Measurements from ENCODE around the gene NOP14. TPM values are rescaled to one million over a fixed set of nuclear protein-coding genes. Genes with fewer than 3 reads are reported as not detected.

The NOP14 gene
- total RNA-seq, 2 experiments from 2014 or later, result 31.7 to 66.2 TPM

- POLR2A ChIA-PET, result no interaction called here
Observed at GRCh38 chr4:3007724-3008123, 44.5 kb upstream of the NOP14 start.

DNA sequence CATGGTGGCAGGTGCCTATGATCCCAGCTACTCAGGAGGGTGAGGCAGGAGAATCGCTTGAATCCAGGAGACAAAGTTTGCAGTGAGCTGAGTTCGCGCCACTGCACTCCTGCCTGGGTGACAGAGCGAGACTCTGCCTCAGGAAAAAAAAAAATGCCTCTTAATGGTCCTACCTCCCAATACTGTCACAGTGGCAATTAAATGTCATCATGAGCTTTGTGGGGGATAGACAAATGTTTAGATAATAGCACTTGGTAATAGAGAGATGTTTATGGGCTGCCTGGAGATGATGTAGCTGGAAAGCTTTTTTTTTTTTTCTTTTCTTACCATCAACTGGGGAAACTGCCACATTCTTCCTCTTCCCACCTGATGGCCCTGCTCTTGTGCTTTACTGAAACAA is 33.2 kb upstream of the NOP14 start:
- Histone ChIP-seq H2AFZ (ENCODE audit: low read length) (no peak overlapping the region), H3K36me3 (ENCODE audit: insufficient read depth, low read length) (no peaks in the 10 kb centered on the region), H3K27ac (ENCODE audit: low read depth, low read length, poor library complexity, severe bottlenecking) (no peak overlapping the region), H4K20me1 (ENCODE audit: insufficient read depth, low read length) (no peaks in the 10 kb centered on the region), H3K4me3 (ENCODE audit: low read depth, low read length, poor library complexity, severe bottlenecking) (no peak overlapping the region), H3K9me2 (ENCODE audit: insufficient read depth, low read length) (no peaks in the 10 kb centered on the region), H3K4me1 (ENCODE audit: insufficient read depth, low read length, poor library complexity, severe bottlenecking) (no peaks in the 10 kb centered on the region), H3K4me2 (ENCODE audit: low read length) (no peak overlapping the region), H3K79me2 (ENCODE audit: insufficient read depth, low read depth, low read length) (no peaks in the 10 kb centered on the region), H3K9me3 (ENCODE audit: low read length) (no peaks in the 10 kb centered on the region)
- CTCF ChIA-PET (ENCODE audit: unreplicated experiment), result no interaction called here
- no peak for TF ChIP-seq CTCF (conservative IDR thresholded peaks at IDR 0.05; ENCODE audit: low read length)
- TF ChIP-seq EZH2phosphoT487 (IDR thresholded peaks at IDR 0.05; ENCODE audit: borderline replicate concordance, low read depth, low read length), result no peak
- no peak for DNase-seq (ENCODE audit: low spot score)
- intact Hi-C loops (cut with micrococcal nuclease; ENCODE audit: unreplicated experiment), result no loop called here
- POLR2A ChIA-PET, result interaction anchor here (0.6 to 1.0 kb wide), 2 partner anchors 33 to 598 kb away, joined by 3 to 4 read pairs; partner anchors contain the start of genes GRK4 and NOP14
- no TSS peak for BruUV-seq (replicated peaks)

More at GRCh38 chr4:3007724-3008123, 44.5 kb upstream of the NOP14 start:
- Histone ChIP-seq H4K20me1 (ENCODE audit: insufficient read depth, low read length) (no peaks in the 10 kb centered on the region), H3K4me2 (ENCODE audit: low read length) (no peak overlapping the region), H3K79me2 (ENCODE audit: insufficient read depth, low read depth, low read length) (no peaks in the 10 kb centered on the region), H3K36me3 (ENCODE audit: insufficient read depth, low read length) (no peaks in the 10 kb centered on the region), H3K9me2 (ENCODE audit: insufficient read depth, low read length) (no peaks in the 10 kb centered on the region), H3K27ac (ENCODE audit: low read depth, low read length, poor library complexity, severe bottlenecking) (no peak overlapping the region), H3K4me3 (ENCODE audit: low read depth, low read length, poor library complexity, severe bottlenecking) (no peak overlapping the region), H2AFZ (ENCODE audit: low read length) (no peak overlapping the region), H3K4me1 (ENCODE audit: insufficient read depth, low read length, poor library complexity, severe bottlenecking) (no peaks in the 10 kb centered on the region), H3K9me3 (ENCODE audit: low read length) (no peaks in the 10 kb centered on the region)
- no peak for DNase-seq (ENCODE audit: low spot score)
- intact Hi-C loops (cut with micrococcal nuclease; ENCODE audit: unreplicated experiment), result no loop called here
- no TSS peak for BruUV-seq (replicated peaks)
- CTCF ChIA-PET (ENCODE audit: unreplicated experiment), result no interaction called here
- TF ChIP-seq CTCF (conservative IDR thresholded peaks at IDR 0.05; ENCODE audit: low read length) (no peak), EZH2phosphoT487 (IDR thresholded peaks at IDR 0.05; ENCODE audit: borderline replicate concordance, low read depth, low read length) (no peak)

DNA sequence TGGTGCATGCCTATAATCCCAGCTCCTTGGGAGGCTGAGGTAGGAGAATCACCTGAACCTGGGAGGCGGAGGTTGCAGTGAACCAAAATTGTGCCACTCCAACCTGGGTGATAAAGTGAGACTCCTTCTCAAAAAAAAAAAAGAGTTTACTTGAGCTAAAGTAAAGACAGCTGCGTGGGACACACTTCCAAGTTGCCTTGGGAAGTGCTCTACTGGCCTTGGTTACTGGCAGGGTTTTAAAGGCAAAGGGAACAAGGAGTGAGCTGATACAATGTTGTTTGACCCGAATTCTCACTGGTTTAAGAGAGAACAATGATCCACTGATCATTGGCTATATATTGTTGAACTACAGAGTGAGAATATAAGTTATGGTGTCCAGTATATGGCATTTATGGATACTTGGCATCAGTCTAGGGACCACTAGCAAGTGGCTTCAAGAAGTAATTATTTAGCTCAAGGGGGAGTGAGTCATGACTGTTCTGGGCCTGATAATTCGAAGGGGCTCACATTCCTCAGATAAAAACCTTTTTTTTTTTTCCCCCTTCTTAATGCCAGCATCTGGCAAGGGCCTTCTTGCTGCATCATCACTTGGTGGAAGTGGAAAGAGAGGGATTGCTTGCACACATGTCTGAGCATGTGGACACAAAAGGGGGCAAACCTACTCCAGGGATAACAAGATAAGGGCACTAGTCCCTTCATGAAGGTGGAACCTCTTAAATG is 32.5 kb upstream of the NOP14 start:
- no peaks in the 10 kb centered on the region for H3K79me2 ChIP-seq (ENCODE audit: insufficient read depth, low read depth, low read length)
- CTCF ChIA-PET (ENCODE audit: unreplicated experiment), result no interaction called here
- no peaks in the 10 kb centered on the region for H3K4me1 ChIP-seq (ENCODE audit: insufficient read depth, low read length, poor library complexity, severe bottlenecking)
- H3K9me3 ChIP-seq (ENCODE audit: low read length), result no peaks in the 10 kb centered on the region
- no TSS peak for BruUV-seq (replicated peaks)
- H3K27ac ChIP-seq (ENCODE audit: low read depth, low read length, poor library complexity, severe bottlenecking), result no peak overlapping the region
- H3K36me3 ChIP-seq (ENCODE audit: insufficient read depth, low read length), result no peaks in the 10 kb centered on the region
- no peak overlapping the region for H2AFZ ChIP-seq (ENCODE audit: low read length)
- TF ChIP-seq CTCF (conservative IDR thresholded peaks at IDR 0.05; ENCODE audit: low read length) (no peak), EZH2phosphoT487 (IDR thresholded peaks at IDR 0.05; ENCODE audit: borderline replicate concordance, low read depth, low read length) (no peak)
- H4K20me1 ChIP-seq (ENCODE audit: insufficient read depth, low read length), result no peaks in the 10 kb centered on the region
- H3K9me2 ChIP-seq (ENCODE audit: insufficient read depth, low read length), result no peaks in the 10 kb centered on the region
- intact Hi-C loops (cut with micrococcal nuclease; ENCODE audit: unreplicated experiment), result no loop called here
- no peak overlapping the region for H3K4me2 ChIP-seq (ENCODE audit: low read length)
- POLR2A ChIA-PET, result interaction anchor here (0.6 to 1.0 kb wide), 3 partner anchors 32 to 599 kb away, joined by 3 to 6 read pairs (median 4); partner anchors contain the start of genes GRK4 and NOP14
- H3K4me3 ChIP-seq (ENCODE audit: low read depth, low read length, poor library complexity, severe bottlenecking), result no peak overlapping the region
- DNase-seq (ENCODE audit: low spot score), result no peak

Data from OCI-LY7 (cell line).